Measurements from ENCODE around the gene ATG9A.

DNA sequence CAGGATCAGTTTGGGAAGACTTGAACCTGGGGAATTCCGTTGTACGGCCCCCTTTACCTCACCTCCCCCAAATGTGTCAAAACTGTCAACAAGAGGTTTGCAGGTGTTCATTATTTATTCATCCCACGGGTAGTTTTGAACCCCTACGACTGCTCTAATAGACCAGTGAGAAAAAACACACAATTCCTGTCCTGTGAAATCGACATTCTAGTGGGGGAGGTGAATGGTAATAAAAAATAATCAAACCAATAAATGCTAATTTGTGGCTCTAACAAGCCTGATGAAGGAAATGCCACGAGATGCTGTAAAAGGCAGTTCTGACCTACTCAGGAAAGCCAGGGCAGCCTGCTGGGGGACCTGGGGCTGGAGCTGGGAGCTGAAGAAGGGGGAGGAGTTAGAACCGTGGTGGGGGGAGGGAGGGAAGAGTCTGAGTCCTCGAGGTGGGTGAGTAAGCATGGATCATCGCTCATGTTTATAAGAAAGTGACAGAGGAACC is 49.3 kb upstream of the ATG9A start:
- no peak for TF ChIP-seq CEBPB (IDR thresholded peaks at IDR 0.05; ENCODE audit: low read depth, low read length)
- TF ChIP-seq YY1 (IDR thresholded peaks at IDR 0.05; ENCODE audit: low read depth, low read length): no peak
- TF ChIP-seq EP300 (IDR thresholded peaks at IDR 0.05; ENCODE audit: borderline replicate concordance in 1 of 2, low read depth in 2 of 2, low read length in 2 of 2): no peak
- no peak for TF ChIP-seq SP1 (IDR thresholded peaks at IDR 0.05; ENCODE audit: low read depth, low read length)
- TF ChIP-seq, protein P1, sequence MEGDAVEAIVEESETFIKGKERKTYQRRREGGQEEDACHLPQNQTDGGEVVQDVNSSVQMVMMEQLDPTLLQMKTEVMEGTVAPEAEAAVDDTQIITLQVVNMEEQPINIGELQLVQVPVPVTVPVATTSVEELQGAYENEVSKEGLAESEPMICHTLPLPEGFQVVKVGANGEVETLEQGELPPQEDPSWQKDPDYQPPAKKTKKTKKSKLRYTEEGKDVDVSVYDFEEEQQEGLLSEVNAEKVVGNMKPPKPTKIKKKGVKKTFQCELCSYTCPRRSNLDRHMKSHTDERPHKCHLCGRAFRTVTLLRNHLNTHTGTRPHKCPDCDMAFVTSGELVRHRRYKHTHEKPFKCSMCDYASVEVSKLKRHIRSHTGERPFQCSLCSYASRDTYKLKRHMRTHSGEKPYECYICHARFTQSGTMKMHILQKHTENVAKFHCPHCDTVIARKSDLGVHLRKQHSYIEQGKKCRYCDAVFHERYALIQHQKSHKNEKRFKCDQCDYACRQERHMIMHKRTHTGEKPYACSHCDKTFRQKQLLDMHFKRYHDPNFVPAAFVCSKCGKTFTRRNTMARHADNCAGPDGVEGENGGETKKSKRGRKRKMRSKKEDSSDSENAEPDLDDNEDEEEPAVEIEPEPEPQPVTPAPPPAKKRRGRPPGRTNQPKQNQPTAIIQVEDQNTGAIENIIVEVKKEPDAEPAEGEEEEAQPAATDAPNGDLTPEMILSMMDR (IDR thresholded peaks at IDR 0.05; ENCODE audit: control extremely low read depth in 1 of 3, insufficient read depth in 1 of 3, low read depth in 1 of 3, low read length in 3 of 3): no peak
- TF ChIP-seq EGR1 (IDR thresholded peaks at IDR 0.05; ENCODE audit: borderline replicate concordance, low read depth, low read length): no peak
- TF ChIP-seq BRCA1 (IDR thresholded peaks at IDR 0.05; ENCODE audit: low read depth, low read length): no peak
- no peak for TF ChIP-seq EZH2 (IDR thresholded peaks at IDR 0.05; ENCODE audit: low read depth, low read length, severe bottlenecking)
- TF ChIP-seq CREB1 (IDR thresholded peaks at IDR 0.05): no peak
- no peak for TF ChIP-seq POLR2A (IDR thresholded peaks at IDR 0.05; ENCODE audit: control extremely low read depth in 1 of 2, low read depth in 2 of 2, low read length in 2 of 2)
- TF ChIP-seq SAP30 (IDR thresholded peaks at IDR 0.05; ENCODE audit: insufficient read depth, insufficient replicate concordance, low read length): no peak
- TF ChIP-seq SRF (IDR thresholded peaks at IDR 0.05; ENCODE audit: low read depth, low read length): no peak
- TF ChIP-seq CHD2 (IDR thresholded peaks at IDR 0.05; ENCODE audit: low read length): no peak
- no peak for TF ChIP-seq ZNF274 (IDR thresholded peaks at IDR 0.05; ENCODE audit: borderline replicate concordance, extremely low read depth, low read length)
